NCI-H524 treated with DMSO at 0.1 percent for 48 hours (cell line): ENCODE measurements around the gene CHST13.
"Not testable (repeated sequence)": the region's sequence is repeated elsewhere in the genome, so short reads cannot be mapped to it uniquely, and the experiment has no call there.

Source experiments
- DNase-seq: peaks from one replicate; lab custom pipeline; 2025; lab: John Stamatoyannopoulos, UW

CHST13 gene

DNA sequence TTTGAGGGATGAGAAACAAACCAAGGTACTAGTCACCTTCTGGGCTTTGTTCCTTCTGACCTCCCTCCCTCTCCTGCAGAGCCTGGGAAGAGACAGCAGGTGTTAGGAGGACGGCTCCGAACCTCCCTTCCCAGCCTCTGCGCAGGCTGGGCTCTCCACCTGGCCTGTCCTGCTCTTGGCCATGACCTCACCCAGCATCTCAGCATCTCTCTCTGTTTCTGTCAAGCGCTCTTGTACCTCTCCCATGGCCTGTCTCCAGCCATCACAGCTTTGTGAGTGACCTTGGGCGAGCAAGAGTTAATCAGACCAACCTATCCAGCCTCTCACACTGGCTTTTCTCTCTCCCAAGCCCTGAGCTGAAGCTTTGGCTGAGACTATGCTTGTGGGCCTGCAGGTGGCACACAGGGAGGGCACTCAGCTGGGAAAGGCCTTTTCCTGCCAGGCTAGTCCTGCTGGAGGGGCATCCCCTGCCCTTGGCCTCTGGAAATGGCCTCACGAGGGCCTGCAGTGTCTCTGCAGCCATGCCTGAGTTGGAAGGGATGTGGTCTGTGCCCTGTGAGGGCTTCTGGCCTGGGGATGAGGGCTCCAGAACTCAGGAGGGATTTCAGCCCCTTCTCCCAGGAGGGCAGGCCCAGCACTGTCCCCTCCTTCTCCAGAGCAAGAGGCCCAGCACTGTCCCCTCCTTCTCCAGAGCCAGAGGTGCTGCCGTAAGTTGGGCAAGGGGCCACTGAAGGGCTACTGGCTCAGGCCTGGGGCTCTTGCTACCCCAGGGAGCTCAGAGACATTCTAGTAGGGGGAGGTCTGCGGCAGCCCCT, 2.1 kb downstream of the CHST13 start:
- no peak for DNase-seq

GRCh38 chr3:126526668-126527005, 2.7 kb downstream of the CHST13 start:
- DNase-seq: no peak

DNA sequence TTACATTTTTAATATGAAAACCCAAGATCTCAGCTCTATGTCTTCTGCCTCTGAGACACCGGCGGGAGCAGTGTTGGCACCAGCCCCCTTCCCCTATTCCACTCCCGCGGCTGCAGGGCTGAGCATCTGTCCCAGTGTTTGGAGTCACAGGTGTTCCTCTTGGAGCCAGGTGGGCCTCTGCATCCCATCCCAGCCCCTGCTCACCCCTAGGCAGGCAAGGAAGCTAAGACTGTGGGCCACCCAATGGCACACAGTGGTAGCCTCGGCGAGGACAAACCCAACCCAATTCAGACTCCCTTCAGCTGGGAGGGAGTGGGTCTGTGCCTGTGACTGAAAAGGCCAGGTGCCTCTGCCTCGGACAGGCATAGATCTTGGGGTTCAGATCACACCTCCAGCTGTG, 3.1 kb downstream of the CHST13 start:
- DNase-seq: no peak

- no peak for DNase-seq
Measured at GRCh38 chr3:126527455-126528211, 3.7 kb downstream of the CHST13 start.

- no peak for DNase-seq
Measured at GRCh38 chr3:126528419-126528799, 4.5 kb downstream of the CHST13 start.

GRCh38 chr3:126528800-126529541, 5.0 kb downstream of the CHST13 start:
- no peak for DNase-seq

DNA sequence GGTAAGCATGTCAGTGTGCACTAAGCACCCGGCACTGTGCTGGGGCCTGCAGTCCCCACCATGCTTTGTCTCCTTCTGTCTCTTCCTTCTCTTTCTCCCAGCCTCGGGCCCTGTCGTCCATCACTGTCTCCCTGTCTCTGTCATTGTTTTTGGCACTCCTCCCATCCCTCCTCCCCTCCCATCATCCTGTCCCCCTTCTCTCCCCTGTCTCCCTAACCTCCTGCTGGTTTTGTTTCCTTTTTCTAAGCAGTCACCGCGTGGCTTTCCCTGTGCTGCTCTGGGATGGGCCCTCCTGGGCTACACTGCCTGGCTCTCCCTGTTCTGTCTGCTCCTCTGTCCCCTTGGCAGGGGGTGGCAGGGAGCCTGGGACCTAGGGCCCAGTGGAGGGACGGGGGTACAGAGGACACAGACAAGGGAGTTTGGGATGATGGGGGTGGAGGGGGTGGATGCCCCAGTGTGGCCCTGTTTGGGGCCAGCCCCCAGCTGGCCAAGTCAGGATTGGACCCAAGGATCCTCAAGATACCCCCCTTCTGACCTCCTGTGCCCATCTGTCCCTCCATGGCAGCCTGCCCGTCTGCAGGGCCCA, 5.7 kb downstream of the CHST13 start:
- DNase-seq: no peak

- DNase-seq: no peak
Measured at GRCh38 chr3:126530171-126531050, 6.5 kb downstream of the CHST13 start.

GRCh38 chr3:126531051-126531330, 7.0 kb downstream of the CHST13 start:
- DNase-seq: no peak

DNA sequence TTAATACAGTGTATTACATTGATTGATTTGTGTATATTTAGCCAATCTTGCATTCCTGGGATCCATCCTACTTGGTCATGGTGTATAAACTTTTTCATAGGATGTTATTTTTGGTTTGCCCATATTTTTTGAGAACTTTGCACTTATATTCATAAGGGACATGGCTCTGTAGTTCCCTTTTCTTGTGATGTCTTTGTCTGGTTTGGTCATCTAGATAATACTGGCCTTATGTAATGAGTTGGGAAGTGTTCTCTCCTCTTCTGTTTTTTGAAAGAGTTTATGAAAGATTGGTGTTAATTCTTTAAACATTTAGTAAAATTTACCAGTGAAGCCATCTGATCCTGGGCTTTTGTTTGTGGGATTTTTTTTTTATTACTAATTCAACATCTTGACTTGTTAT, 9.6 kb downstream of the CHST13 start:
- no peak for DNase-seq

DNA sequence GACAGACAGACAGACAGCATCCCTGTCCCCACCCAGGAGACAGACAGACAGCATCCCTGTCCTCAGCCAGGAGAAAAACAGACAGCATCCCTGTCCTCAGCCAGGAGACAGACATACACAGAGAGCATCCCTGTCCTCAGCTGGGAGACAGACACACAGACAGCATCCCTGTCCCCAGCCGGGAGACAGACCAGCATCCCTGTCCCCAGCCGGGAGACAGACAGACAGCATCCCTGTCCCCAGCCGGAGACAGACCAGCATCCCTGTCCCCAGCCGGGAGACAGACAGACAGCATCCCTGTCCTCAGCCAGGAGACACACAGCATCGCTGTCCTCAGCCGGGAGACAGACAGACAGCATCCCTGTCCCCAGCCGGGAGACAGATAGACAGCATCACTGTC, 10.8 kb downstream of the CHST13 start:
- DNase-seq: not testable (repeated sequence)

DNA sequence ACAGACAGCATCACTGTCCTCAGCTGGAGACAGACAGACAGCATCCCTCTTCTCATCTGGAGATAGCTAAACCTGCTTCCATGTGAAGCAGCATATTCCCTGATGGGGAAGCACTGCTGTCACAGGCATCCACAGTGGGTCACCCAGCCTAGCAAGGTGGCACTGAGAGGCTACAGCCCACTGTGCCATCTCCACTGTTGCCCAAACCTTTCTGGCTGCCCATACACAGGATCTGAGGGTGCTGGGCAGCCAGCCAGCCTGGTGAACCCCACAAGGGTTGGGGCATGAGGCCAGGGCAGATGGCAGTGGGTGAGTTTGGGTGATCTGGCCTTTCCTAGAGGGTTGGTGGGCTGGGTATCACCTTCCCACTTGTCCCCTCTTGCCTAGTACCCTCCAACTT, 11.7 kb downstream of the CHST13 start:
- DNase-seq: no peak

- no peak for DNase-seq
Measured at GRCh38 chr3:126536126-126536525, 12.2 kb downstream of the CHST13 start.

DNA sequence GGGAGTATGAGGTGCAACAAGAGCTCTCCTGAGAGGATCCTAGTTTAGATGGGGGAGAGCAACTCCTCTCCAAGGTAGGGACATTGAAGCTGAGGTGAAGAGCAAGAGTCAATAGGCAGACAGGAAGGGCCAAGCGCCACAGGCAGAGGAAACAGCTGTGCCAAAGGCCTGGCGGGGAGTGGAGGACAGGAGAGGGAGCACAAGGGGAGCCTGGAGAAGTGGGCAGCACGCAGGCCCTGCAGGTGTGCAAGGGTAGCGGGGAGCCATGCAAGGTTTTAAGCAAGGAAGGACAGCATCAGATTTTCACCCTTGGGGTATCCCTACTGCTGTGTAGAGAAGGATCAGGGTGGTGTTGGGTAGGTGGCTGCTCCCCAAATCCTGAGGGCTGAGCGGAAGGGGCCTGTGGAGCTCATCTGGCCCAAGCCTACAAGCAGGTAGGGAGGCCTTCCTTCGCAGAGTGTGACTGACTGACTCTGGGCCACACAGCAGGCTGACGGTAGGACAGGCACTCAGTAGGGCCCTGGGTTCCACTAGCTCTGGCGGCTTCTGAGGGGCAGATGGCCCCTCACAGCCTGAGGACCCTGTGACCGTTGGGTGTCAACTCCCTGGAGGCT, 13.3 kb downstream of the CHST13 start:
- no peak for DNase-seq

DNA sequence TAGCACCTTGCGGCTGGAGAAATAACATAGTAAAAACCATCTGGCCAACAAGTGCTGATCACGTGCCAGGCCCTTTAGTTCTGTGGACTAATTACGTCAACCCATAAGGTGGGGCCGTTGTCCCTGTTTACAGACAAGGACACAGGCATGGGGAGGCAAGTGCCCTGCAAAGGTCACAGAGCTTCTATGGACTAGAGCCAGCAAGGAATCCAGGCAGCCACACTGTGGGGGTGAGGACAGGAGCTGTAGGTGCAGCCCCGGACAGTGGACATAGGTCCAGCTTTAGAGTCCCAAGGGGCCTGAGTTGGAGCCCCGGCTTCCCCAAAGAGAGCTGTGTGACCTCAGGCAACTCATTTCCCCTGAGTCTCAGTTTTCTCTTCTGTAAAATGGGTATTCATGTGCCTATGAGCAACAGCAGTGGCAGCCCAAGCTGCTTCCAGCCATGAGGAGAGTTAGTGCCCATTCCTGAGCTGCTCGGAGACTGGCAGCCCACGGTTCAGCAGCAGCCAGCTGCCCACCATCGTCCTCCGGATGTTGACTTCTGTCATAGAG, 13.9 kb downstream of the CHST13 start:
- peak; percentile 94 for DNase-seq

GRCh38 chr3:126538316-126538715, 14.4 kb downstream of the CHST13 start:
- no peak for DNase-seq

GRCh38 chr3:126538966-126539365, 15.0 kb downstream of the CHST13 start:
- DNase-seq: no peak

DNA sequence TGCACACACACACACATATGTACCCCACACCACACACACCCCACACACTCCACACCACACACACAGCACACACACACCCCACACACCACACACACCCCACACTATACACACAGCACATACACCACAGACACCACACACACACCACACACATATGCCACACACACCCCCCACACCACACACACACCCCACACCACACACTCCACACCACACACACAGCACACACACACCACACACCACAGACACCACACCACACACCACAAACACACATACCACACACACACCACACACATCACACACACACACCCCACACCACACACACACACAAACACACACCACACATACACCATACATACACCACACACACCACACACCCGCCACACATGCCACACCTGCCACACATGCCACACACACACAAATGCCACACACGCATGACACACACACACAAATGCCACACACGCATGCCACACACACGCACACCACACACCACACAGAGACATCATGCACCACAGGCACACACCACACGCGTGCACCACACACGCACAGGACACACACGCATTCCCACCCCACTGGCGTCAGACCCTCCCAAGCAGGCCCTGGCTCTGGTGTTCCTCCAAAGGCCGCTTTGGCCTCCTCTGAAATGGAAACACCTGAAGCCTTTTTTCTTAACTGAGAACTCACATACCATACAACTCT, 15.7 kb downstream of the CHST13 start:
- DNase-seq: no peak

DNA sequence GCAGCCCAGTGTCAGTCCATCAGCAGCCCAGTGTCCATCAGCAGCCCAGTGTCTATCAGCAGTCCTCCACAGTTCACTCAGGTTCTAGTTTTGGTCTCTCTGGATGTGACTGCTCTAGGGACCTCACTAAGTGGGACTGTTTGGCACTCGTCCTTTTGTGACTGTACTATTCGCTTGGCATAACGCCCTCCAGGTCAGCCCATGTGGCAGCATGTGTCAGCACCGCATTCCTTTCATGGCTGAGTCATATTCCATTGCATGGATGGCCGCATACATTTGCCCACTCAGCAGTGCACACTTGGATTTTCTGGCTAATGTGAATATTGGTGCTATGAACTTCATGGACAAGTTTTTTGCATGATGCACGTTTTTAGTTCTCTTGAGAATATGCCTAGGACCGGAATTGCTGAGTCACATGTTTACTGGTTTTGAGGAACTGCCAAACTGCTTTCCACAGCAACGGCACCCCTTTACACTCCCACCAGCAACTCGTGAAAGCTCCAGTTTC, 16.4 kb downstream of the CHST13 start:
- DNase-seq: no peak

- no peak for DNase-seq
Measured at GRCh38 chr3:126540951-126541627, 17.1 kb downstream of the CHST13 start.
